ENCODE results near the gene NUP214. TPM values are rescaled to one million over a fixed set of nuclear protein-coding genes. Genes with fewer than 3 reads are reported as not detected.

NUP214 gene
- total RNA-seq, 1 donor from 2014 or later, result 32.6 TPM

DNA sequence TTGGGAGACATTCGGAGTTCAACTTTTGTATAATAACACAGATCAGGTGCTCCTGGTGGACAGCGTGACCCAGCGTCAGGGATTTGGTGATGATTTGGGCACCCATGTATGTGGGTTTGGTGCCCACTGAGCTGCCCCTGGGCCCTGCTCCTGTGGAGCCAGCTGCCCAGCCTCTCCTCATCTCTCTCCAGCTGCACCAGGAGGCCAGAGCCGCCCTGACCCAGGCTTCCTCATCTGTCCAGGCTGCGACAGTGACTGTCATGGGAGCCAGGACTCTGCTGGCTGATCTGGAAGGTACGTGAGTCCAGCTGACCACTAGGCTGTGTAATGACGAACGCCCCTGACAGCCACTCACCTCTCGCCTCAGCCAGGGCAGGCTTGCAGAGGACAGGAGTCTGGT is 43.5 kb upstream of the NUP214 start:
- DNase-seq (ENCODE audit: low spot score), result no peak
- no peak overlapping the region for H3K4me3 Mint-ChIP-seq (ENCODE audit: unreplicated experiment)
- H3K27ac Mint-ChIP-seq (ENCODE audit: unreplicated experiment), result no peak overlapping the region
- no peaks in the 10 kb centered on the region for H3K36me3 Mint-ChIP-seq (ENCODE audit: low read depth)
- no peaks in the 10 kb centered on the region for H3K4me1 Mint-ChIP-seq (ENCODE audit: low read depth)
- H3K9me3 Mint-ChIP-seq (ENCODE audit: low read depth), result no peaks in the 10 kb centered on the region
- peaks cover 2% of the 10 kb centered on the region for H3K27me3 Mint-ChIP-seq (ENCODE audit: low read depth)
- TF ChIP-seq, protein P1, sequence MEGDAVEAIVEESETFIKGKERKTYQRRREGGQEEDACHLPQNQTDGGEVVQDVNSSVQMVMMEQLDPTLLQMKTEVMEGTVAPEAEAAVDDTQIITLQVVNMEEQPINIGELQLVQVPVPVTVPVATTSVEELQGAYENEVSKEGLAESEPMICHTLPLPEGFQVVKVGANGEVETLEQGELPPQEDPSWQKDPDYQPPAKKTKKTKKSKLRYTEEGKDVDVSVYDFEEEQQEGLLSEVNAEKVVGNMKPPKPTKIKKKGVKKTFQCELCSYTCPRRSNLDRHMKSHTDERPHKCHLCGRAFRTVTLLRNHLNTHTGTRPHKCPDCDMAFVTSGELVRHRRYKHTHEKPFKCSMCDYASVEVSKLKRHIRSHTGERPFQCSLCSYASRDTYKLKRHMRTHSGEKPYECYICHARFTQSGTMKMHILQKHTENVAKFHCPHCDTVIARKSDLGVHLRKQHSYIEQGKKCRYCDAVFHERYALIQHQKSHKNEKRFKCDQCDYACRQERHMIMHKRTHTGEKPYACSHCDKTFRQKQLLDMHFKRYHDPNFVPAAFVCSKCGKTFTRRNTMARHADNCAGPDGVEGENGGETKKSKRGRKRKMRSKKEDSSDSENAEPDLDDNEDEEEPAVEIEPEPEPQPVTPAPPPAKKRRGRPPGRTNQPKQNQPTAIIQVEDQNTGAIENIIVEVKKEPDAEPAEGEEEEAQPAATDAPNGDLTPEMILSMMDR (IDR thresholded peaks at IDR 0.05), result no peak

DNA sequence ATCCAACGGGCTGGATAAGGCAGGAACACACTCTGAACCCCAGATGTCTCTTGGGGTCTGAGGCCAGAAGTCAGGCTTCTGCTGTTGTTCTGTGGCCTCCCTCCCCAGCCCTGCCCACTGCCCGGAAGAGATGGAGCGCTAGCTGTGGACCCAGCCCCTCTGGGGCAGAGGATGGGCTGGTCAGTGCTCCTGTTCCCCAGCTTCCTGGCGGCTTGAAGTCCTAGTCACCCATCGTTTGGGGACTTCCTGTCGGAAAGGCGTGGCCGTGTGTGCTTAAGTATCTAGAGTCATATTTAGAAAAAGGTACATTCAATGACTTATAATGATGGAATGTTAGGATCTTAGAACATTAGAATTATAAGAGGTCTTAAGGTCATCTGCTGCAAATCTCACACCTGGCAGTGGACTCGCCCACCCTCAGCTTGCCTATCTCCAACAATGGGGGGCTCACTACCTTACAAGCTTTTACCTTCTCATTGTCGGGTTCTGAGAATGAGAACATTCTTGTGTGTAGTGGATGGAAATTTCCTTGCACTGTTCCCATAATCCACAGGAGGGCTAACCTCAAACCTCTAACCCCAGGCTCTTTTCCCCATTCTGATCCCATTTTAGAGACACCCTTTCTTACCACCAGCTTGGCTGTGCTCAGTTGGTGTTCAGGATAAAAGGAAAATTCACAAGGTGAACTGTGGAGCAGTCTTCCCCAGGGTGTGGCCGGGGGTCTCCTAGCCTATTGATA is 42.4 kb upstream of the NUP214 start:
- TF ChIP-seq, protein P1 (IDR thresholded peaks at IDR 0.05), result peak; percentile 13
- H3K4me3 Mint-ChIP-seq (ENCODE audit: unreplicated experiment), result no peak overlapping the region
- no peak for DNase-seq (ENCODE audit: low spot score)
- H3K27ac Mint-ChIP-seq (ENCODE audit: unreplicated experiment), result no peak overlapping the region
- H3K9me3 Mint-ChIP-seq (ENCODE audit: low read depth), result no peaks in the 10 kb centered on the region
- H3K27me3 Mint-ChIP-seq (ENCODE audit: low read depth), result peaks cover 2% of the 10 kb centered on the region
- no peaks in the 10 kb centered on the region for H3K36me3 Mint-ChIP-seq (ENCODE audit: low read depth)
- no peaks in the 10 kb centered on the region for H3K4me1 Mint-ChIP-seq (ENCODE audit: low read depth)

DNA sequence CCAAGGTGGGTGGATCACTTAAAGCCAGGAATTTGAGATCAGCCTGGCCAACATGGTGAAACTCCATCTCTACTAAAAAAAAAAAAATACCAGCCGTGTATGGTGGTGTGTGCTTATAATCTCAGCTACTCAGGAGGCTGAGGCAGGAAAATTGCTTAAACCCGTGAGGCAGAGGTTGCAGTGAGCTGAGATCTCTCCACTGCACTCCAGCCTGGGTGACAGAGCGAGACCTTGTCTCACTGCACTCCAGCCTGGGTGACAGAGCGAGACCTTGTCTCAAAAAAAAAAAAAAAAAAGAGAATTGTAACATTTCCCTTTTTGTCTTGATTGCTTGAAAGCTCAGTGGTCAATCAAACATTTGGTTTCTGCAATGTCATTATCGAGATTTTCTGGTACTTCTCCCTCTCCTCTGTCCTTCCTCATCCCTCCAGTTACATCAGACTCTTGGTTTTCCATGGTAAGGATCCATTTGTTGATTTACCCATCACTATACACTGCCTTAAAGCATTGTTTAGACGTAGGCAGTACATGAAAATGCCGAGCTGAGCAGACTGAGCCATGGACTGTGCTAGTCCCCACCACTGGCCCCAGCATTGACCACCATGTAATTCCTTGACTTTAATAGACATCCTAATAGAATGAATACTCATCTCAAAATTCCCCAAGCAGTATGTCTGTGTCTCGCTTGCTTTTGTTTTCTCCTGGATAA is 40.6 kb upstream of the NUP214 start:
- H3K27ac Mint-ChIP-seq (ENCODE audit: unreplicated experiment), result no peak overlapping the region
- no peaks in the 10 kb centered on the region for H3K4me1 Mint-ChIP-seq (ENCODE audit: low read depth)
- peaks cover 2% of the 10 kb centered on the region for H3K27me3 Mint-ChIP-seq (ENCODE audit: low read depth)
- no peaks in the 10 kb centered on the region for H3K9me3 Mint-ChIP-seq (ENCODE audit: low read depth)
- H3K36me3 Mint-ChIP-seq (ENCODE audit: low read depth), result no peaks in the 10 kb centered on the region
- no peak for DNase-seq (ENCODE audit: low spot score)
- TF ChIP-seq, protein P1 (IDR thresholded peaks at IDR 0.05), result no peak
- no peak overlapping the region for H3K4me3 Mint-ChIP-seq (ENCODE audit: unreplicated experiment)

DNA sequence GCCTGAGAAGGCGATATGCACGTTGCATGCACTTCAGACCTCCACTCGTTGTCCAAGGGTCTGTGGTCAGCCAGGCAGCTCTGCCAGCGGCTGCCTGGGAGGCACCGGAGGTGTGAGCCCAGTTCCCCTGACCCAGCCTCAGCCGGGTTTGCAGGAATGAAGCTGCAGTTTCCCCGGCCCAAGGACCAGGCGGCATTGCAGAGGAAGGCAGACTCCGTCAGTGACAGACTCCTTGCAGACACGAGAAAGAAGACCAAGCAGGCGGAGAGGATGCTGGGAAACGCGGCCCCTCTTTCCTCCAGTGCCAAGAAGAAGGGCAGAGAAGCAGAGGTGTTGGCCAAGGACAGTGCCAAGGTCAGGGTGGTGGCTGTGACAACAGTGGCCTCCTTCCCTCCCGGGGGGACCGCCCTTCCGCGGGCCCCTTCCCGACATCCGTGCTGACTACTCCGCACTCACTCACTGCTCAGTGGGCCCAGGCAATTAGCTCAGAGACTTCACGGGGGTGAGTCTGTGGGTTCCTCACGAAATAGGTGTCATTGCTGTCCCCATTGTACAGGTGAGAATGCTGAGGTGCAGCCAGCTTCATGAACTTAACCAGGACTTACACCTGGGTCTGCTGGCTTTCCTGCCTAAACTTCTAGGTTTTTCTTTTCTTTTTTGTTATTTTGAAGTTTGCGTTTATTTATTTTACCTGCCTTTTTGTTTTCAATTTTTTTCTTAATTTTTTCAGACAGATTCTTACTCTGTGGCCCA is 39.8 kb upstream of the NUP214 start:
- Mint-ChIP-seq H3K36me3 (ENCODE audit: low read depth) (no peaks in the 10 kb centered on the region), H3K27me3 (ENCODE audit: low read depth) (peaks cover 2% of the 10 kb centered on the region), H3K4me1 (ENCODE audit: low read depth) (no peaks in the 10 kb centered on the region), H3K9me3 (ENCODE audit: low read depth) (no peaks in the 10 kb centered on the region), H3K27ac (ENCODE audit: unreplicated experiment) (no peak overlapping the region), H3K4me3 (ENCODE audit: unreplicated experiment) (no peak overlapping the region)
- TF ChIP-seq, protein P1 (IDR thresholded peaks at IDR 0.05), result no peak
- no peak for DNase-seq (ENCODE audit: low spot score)

DNA sequence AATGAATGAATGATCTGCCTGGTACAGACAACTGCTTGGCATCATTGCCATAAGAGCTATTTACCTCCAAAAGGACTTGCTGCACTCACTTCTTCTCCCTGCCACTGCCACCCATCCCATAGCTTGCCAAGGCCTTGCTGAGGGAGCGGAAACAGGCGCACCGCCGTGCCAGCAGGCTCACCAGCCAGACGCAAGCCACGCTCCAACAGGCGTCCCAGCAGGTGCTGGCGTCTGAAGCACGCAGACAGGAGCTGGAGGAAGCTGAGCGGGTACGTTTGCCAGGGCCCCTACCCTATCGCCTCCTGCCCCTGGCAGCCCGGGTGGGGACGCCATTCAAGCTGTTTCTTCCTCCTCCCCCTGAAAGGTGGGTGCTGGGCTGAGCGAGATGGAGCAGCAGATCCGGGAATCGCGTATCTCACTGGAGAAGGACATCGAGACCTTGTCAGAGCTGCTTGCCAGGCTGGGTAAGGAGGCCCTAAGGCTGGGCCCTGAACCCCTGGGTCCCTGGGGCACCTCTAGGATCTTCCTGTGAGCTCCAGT is 38.0 kb upstream of the NUP214 start:
- TF ChIP-seq, protein P1 (IDR thresholded peaks at IDR 0.05), result no peak
- peaks cover 2% of the 10 kb centered on the region for H3K27me3 Mint-ChIP-seq (ENCODE audit: low read depth)
- no peaks in the 10 kb centered on the region for H3K36me3 Mint-ChIP-seq (ENCODE audit: low read depth)
- H3K9me3 Mint-ChIP-seq (ENCODE audit: low read depth), result no peaks in the 10 kb centered on the region
- no peaks in the 10 kb centered on the region for H3K4me1 Mint-ChIP-seq (ENCODE audit: low read depth)
- no peak overlapping the region for H3K4me3 Mint-ChIP-seq (ENCODE audit: unreplicated experiment)
- no peak for DNase-seq (ENCODE audit: low spot score)
- no peak overlapping the region for H3K27ac Mint-ChIP-seq (ENCODE audit: unreplicated experiment)
